ENCODE measurements around the gene SERPINI2. TPM values are rescaled to one million over a fixed set of nuclear protein-coding genes. Genes with fewer than 3 reads are reported as not detected.

SERPINI2 gene
- polyA plus RNA-seq, 2 donors, result 0.20 to 0.71 TPM

DNA sequence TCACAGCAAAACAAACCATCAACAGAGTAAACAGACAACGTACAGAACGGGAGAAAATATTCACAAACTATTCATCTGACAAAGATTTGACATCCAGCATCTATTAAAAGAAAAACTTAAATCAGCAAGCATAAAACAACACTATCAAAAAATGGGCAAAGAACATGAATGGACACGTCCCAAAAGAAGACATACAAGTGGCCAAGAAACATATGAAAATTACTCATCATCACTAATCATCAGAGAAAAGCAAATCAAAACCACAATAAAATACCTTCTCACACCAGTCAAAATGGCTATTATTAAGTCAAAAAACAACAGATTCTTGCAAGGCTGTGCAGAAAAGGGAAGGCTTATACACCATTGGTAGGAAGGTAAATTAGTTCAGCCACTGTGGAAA is 13.7 kb upstream of the SERPINI2 start:
- 33 to 49% methylated on average over 3 of the region's 3 CpGs for WGBS, 2 donors
- no peaks in the 10 kb centered on the region for H3K27me3 ChIP-seq (ENCODE audit: control insufficient read depth in 1 of 2, insufficient read depth in 2 of 2, low read length in 2 of 2)
- H3K9me3 ChIP-seq (ENCODE audit: control insufficient read depth in 2 of 2, insufficient read depth in 1 of 2, low read depth in 1 of 2, low read length in 1 of 2), result no peaks in the 10 kb centered on the region
- H3K36me3 ChIP-seq (ENCODE audit: control insufficient read depth in 2 of 2, insufficient read depth in 2 of 2, low read length in 1 of 2), result no peaks in the 10 kb centered on the region
- no peak overlapping the region for H3K4me3 ChIP-seq (ENCODE audit: low read depth in 1 of 2, low read length in 2 of 2)
- no peaks in the 10 kb centered on the region for H3K4me1 ChIP-seq (ENCODE audit: control insufficient read depth in 2 of 2, insufficient read depth in 2 of 2, low read length in 1 of 2)
- no peak overlapping the region for H3K27ac ChIP-seq (ENCODE audit: low read depth in 2 of 2, low read length in 1 of 2)

DNA sequence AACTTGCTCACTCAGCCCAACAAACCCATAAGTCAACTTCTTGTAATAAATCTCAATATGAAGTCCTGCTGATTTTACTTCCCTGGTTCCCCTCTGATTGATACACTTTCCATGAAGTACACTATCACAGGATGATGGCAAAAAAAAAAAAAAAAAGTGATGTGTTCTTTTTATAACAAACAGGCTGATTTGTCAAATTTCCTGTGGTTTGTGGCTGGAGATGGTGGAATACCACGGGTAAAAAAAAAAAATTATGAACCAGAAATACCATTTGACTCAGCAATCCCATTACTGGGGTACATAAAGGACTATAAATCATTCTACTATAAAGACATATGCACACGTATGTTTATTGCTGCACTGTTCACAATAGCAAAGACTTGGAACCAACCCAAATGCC is 10.7 kb upstream of the SERPINI2 start:
- Histone ChIP-seq H3K4me3 (ENCODE audit: low read depth in 1 of 2, low read length in 2 of 2) (no peak overlapping the region), H3K27ac (ENCODE audit: low read depth in 2 of 2, low read length in 1 of 2) (no peak overlapping the region), H3K4me1 (ENCODE audit: control insufficient read depth in 2 of 2, insufficient read depth in 2 of 2, low read length in 1 of 2) (no peaks in the 10 kb centered on the region), H3K9me3 (ENCODE audit: control insufficient read depth in 2 of 2, insufficient read depth in 1 of 2, low read depth in 1 of 2, low read length in 1 of 2) (no peaks in the 10 kb centered on the region), H3K27me3 (ENCODE audit: control insufficient read depth in 1 of 2, insufficient read depth in 2 of 2, low read length in 2 of 2) (no peaks in the 10 kb centered on the region), H3K36me3 (ENCODE audit: control insufficient read depth in 2 of 2, insufficient read depth in 2 of 2, low read length in 1 of 2) (no peaks in the 10 kb centered on the region)
- WGBS, 2 donors, result 54 to 59% methylated on average over 2 of the region's 2 CpGs

DNA sequence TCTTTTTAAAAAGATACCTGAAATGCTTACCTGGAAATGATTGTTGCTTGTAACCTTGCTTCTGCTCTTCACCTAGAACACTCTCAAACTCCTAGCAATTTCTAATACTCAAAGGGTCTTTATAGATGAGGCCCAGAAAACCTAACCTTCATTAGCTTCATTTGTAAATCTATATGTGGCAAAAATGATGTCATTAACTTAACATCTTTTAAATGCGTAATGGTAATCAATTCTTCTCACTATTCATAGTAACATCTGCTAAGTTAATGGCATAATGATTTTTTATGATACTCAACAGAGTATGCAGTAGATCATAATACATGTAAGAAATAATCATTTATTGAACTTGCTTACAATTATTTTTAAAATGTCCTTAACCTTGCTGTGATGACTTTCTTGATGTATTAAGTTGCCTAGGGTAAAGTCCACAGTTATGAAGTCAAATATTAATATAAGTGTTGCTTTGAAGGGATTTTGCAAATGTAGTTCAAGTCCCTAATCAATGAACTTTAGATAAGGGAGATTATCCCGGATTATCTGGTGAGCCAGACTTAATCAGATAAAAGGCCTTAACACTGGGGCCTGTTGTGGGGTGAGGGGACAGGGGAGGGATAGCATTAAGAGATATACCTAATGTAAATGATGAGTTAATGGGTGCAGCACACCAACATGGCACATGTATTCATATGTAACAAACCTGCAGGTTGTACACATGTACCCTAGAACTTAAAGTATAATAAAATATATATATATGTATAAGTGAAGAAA is 10.1 kb upstream of the SERPINI2 start:
- Histone ChIP-seq H3K4me3 (ENCODE audit: low read depth in 1 of 2, low read length in 2 of 2) (no peak overlapping the region), H3K9me3 (ENCODE audit: control insufficient read depth in 2 of 2, insufficient read depth in 1 of 2, low read depth in 1 of 2, low read length in 1 of 2) (no peaks in the 10 kb centered on the region), H3K4me1 (ENCODE audit: control insufficient read depth in 2 of 2, insufficient read depth in 2 of 2, low read length in 1 of 2) (no peaks in the 10 kb centered on the region), H3K27ac (ENCODE audit: low read depth in 2 of 2, low read length in 1 of 2) (no peak overlapping the region), H3K36me3 (ENCODE audit: control insufficient read depth in 2 of 2, insufficient read depth in 2 of 2, low read length in 1 of 2) (no peaks in the 10 kb centered on the region), H3K27me3 (ENCODE audit: control insufficient read depth in 1 of 2, insufficient read depth in 2 of 2, low read length in 2 of 2) (no peaks in the 10 kb centered on the region)
- WGBS, 2 donors, result 81 to 86% methylated on average over 2 of the region's 2 CpGs

DNA sequence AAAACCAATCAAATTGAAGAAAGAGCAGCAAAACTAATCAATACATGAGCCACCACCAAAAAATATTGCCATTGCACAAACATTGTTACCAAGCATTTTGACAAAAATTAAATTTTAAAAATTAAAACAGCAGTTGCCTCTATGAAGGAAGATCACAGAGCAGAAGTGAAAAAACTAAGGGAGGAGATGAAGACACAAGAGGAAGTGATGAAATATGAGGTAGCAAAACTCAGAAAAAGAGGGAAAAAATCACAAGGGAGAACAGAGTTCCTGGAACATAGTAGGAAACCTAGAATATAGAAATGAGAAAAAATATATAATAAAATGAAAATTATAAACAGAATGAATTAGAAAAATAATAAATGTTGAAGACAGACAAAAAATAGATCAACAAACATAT is 7.3 kb upstream of the SERPINI2 start:
- no peaks in the 10 kb centered on the region for H3K27me3 ChIP-seq (ENCODE audit: control insufficient read depth in 1 of 2, insufficient read depth in 2 of 2, low read length in 2 of 2)
- no peak overlapping the region for H3K4me3 ChIP-seq (ENCODE audit: low read depth in 1 of 2, low read length in 2 of 2)
- no peaks in the 10 kb centered on the region for H3K9me3 ChIP-seq (ENCODE audit: control insufficient read depth in 2 of 2, insufficient read depth in 1 of 2, low read depth in 1 of 2, low read length in 1 of 2)
- H3K4me1 ChIP-seq (ENCODE audit: control insufficient read depth in 2 of 2, insufficient read depth in 2 of 2, low read length in 1 of 2), result no peaks in the 10 kb centered on the region
- no peaks in the 10 kb centered on the region for H3K36me3 ChIP-seq (ENCODE audit: control insufficient read depth in 2 of 2, insufficient read depth in 2 of 2, low read length in 1 of 2)
- no peak overlapping the region for H3K27ac ChIP-seq (ENCODE audit: low read depth in 2 of 2, low read length in 1 of 2)

DNA sequence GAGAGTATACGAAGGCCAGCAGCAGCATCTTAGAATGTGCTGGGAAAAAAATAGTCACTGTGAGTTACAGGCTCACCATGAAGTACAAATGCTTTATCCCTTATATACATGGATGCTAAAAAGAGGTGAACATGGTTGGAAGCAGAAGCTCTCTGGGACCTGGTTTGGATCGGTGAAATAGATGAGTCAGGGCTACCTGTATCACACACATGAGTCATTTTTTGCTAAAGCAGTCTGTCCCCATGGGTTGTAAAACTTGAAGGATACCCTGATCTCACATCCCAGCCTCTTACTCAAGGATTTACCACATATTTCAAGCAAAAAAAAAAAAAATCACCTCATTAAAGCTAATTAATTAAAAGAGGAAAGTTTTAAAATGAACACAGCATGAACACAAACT is 6.9 kb upstream of the SERPINI2 start:
- 89 to 92% methylated on average over 2 of the region's 2 CpGs for WGBS, 2 donors
- Histone ChIP-seq H3K36me3 (ENCODE audit: control insufficient read depth in 2 of 2, insufficient read depth in 2 of 2, low read length in 1 of 2) (no peaks in the 10 kb centered on the region), H3K27me3 (ENCODE audit: control insufficient read depth in 1 of 2, insufficient read depth in 2 of 2, low read length in 2 of 2) (no peaks in the 10 kb centered on the region), H3K9me3 (ENCODE audit: control insufficient read depth in 2 of 2, insufficient read depth in 1 of 2, low read depth in 1 of 2, low read length in 1 of 2) (no peaks in the 10 kb centered on the region), H3K27ac (ENCODE audit: low read depth in 2 of 2, low read length in 1 of 2) (no peak overlapping the region), H3K4me3 (ENCODE audit: low read depth in 1 of 2, low read length in 2 of 2) (no peak overlapping the region), H3K4me1 (ENCODE audit: control insufficient read depth in 2 of 2, insufficient read depth in 2 of 2, low read length in 1 of 2) (no peaks in the 10 kb centered on the region)

DNA sequence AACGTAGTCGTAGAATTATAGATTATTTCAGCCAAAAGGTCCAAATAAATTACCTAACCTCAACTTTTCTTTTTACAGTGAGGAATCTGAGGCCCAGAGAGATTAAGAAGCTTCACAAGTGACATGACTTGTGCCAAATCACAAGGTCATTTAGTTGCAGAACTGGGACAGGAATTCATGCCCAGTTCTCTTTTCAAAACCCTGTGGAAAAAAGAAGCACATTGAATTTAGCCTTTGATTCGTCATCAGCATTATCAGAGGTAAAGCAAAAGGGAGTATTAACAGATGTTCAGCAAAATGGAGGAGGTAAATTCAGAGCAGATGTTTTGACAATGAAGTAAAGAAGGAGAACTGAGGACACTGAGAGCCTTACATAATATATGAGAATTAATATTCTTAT is 4.5 kb downstream of the SERPINI2 start:
- Histone ChIP-seq H3K4me1 (ENCODE audit: control insufficient read depth in 2 of 2, insufficient read depth in 2 of 2, low read length in 1 of 2) (no peaks in the 10 kb centered on the region), H3K36me3 (ENCODE audit: control insufficient read depth in 2 of 2, insufficient read depth in 2 of 2, low read length in 1 of 2) (no peaks in the 10 kb centered on the region), H3K4me3 (ENCODE audit: low read depth in 1 of 2, low read length in 2 of 2) (no peak overlapping the region), H3K27me3 (ENCODE audit: control insufficient read depth in 1 of 2, insufficient read depth in 2 of 2, low read length in 2 of 2) (no peaks in the 10 kb centered on the region), H3K9me3 (ENCODE audit: control insufficient read depth in 2 of 2, insufficient read depth in 1 of 2, low read depth in 1 of 2, low read length in 1 of 2) (no peaks in the 10 kb centered on the region), H3K27ac (ENCODE audit: low read depth in 2 of 2, low read length in 1 of 2) (no peak overlapping the region)
- WGBS, 2 donors, result 66 to 87% methylated on average over 3 of the region's 3 CpGs

DNA sequence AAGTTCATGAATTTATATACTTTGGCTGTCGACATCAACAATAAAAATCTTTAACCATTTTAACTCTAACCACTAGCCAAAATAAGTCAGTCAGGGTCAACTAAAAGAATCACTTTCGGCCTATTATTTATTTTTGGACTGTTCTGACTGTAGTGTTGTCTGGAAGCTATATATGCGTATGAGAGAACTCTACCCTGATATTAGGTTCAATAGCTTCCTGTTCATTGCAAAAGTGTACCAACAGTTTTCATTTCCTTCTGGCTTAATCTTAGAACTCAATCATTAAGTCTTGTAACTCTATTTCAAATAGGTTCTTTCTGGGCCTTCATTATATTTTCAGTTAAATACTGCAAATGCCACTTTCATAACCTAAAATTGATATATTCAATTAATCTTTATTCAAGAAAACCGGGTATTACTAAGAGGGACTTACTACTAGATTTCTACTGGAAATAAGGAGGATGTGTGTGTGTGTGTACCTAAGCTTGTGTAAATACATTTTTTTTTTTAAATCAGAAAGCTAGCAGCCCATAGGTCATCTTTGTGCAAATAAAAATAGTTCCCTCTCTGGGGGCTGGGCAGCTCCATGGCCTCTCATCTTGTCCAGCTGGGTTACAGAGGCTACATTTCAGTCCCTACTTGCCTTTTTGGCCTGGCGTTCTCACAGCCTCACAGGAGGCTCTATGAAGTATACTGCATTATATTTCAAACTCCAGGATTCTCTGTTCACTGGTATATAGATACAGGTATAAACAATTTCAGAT is 5.8 kb downstream of the SERPINI2 start:
- Histone ChIP-seq H3K27me3 (ENCODE audit: control insufficient read depth in 1 of 2, insufficient read depth in 2 of 2, low read length in 2 of 2) (no peaks in the 10 kb centered on the region), H3K36me3 (ENCODE audit: control insufficient read depth in 2 of 2, insufficient read depth in 2 of 2, low read length in 1 of 2) (no peaks in the 10 kb centered on the region), H3K9me3 (ENCODE audit: control insufficient read depth in 2 of 2, insufficient read depth in 1 of 2, low read depth in 1 of 2, low read length in 1 of 2) (no peaks in the 10 kb centered on the region), H3K4me1 (ENCODE audit: control insufficient read depth in 2 of 2, insufficient read depth in 2 of 2, low read length in 1 of 2) (no peaks in the 10 kb centered on the region), H3K27ac (ENCODE audit: low read depth in 2 of 2, low read length in 1 of 2) (no peak overlapping the region), H3K4me3 (ENCODE audit: low read depth in 1 of 2, low read length in 2 of 2) (no peak overlapping the region)
- WGBS, 2 donors, result 76 to 86% methylated on average over 5 of the region's 5 CpGs

DNA sequence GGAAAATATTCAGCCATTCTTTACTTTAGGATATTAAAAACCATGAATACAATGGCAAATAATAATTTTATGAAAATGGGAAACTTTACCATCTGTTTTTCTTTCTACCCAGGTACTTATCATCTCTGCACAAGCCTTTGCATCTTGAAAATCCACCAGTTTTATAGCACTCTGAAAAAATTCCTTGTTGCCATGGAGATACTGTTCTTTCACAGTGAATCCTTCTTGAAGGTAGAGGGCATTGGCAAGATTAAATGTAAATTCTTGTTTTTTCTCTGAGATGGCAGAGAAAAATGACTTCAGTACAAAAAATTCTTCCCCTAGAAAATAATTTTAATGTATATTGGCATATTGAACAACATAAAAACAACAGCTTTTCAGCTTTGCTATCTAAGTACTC is 6.9 kb downstream of the SERPINI2 start:
- no peak overlapping the region for H3K4me3 ChIP-seq (ENCODE audit: low read depth in 1 of 2, low read length in 2 of 2)
- H3K4me1 ChIP-seq (ENCODE audit: control insufficient read depth in 2 of 2, insufficient read depth in 2 of 2, low read length in 1 of 2), result no peaks in the 10 kb centered on the region
- no peaks in the 10 kb centered on the region for H3K9me3 ChIP-seq (ENCODE audit: control insufficient read depth in 2 of 2, insufficient read depth in 1 of 2, low read depth in 1 of 2, low read length in 1 of 2)
- H3K36me3 ChIP-seq (ENCODE audit: control insufficient read depth in 2 of 2, insufficient read depth in 2 of 2, low read length in 1 of 2), result no peaks in the 10 kb centered on the region
- H3K27me3 ChIP-seq (ENCODE audit: control insufficient read depth in 1 of 2, insufficient read depth in 2 of 2, low read length in 2 of 2), result no peaks in the 10 kb centered on the region
- H3K27ac ChIP-seq (ENCODE audit: low read depth in 2 of 2, low read length in 1 of 2), result no peak overlapping the region

DNA sequence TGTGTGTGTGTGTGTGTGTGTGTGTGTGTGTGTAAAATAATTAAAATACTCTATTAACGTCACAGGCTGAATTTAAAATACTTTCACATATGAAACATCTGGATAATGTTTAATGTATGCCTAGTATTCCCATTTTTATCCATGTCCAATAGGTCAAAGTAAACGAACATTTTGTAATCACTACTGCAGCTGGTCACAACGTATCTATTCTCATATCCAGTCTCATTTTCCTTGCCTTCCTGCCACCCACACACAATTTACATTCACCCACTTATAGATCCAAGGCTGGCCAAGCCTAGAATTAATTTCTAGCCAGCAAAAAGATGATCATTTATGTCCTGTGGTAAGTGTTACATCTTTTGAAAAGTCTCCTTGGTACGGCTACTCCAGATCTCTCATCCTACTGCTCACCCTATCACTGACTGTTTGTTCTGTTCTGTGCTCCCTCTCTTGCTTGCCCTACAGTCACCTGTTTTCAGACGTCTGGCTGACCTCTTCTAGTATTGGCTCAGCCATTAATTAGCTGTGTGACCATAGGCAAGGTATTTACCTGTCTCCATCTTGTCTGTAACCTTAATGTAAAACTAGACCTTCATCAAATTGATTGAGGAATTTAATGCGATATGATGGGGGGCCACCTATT is 17.6 kb downstream of the SERPINI2 start:
- H3K4me1 ChIP-seq (ENCODE audit: control insufficient read depth in 2 of 2, insufficient read depth in 2 of 2, low read length in 1 of 2), result no peaks in the 10 kb centered on the region
- WGBS, 2 donors, result 70 to 76% methylated on average over 6 of the region's 6 CpGs

More for the DNA sequence above, 17.6 kb downstream of the SERPINI2 start:
- no peaks in the 10 kb centered on the region for H3K36me3 ChIP-seq (ENCODE audit: control insufficient read depth in 2 of 2, insufficient read depth in 2 of 2, low read length in 1 of 2)
- H3K27ac ChIP-seq (ENCODE audit: low read depth in 2 of 2, low read length in 1 of 2), result no peak overlapping the region
- no peaks in the 10 kb centered on the region for H3K9me3 ChIP-seq (ENCODE audit: control insufficient read depth in 2 of 2, insufficient read depth in 1 of 2, low read depth in 1 of 2, low read length in 1 of 2)
- no peaks in the 10 kb centered on the region for H3K27me3 ChIP-seq (ENCODE audit: control insufficient read depth in 1 of 2, insufficient read depth in 2 of 2, low read length in 2 of 2)
- H3K4me3 ChIP-seq (ENCODE audit: low read depth in 1 of 2, low read length in 2 of 2), result no peak overlapping the region

Data from esophagus (tissue), 2 donors.